GM19463 (cell line): ENCODE measurements around the gene TRIM65.
A peak's percentile ranks its signal among the peaks of the same experiment; 100 is the strongest.
"Not testable (repeated sequence)": the region's sequence is repeated elsewhere in the genome, so short reads cannot be mapped to it uniquely, and the experiment has no call there.

Experiments
- ATAC-seq: cut with Tn5 transposase; IDR thresholded peaks from one replicate; pipeline ENCODE4 v1.9.1; 2021; ENCODE audit warnings: mild to moderate bottlenecking, moderate library complexity; ENCODE audit not compliant: unreplicated experiment

The TRIM65 gene

GRCh38 chr17:75854881-75855309 lies 41.9 kb downstream of the TRIM65 start:
- no peak for ATAC-seq

- ATAC-seq, result no peak
Measured at GRCh38 chr17:75854101-75854748, 42.5 kb downstream of the TRIM65 start.

GRCh38 chr17:75853433-75853832 lies 43.3 kb downstream of the TRIM65 start:
- no peak for ATAC-seq

GRCh38 chr17:75851693-75851991 lies 45.1 kb downstream of the TRIM65 start:
- ATAC-seq, result not testable (repeated sequence)

- no peak for ATAC-seq
Measured at GRCh38 chr17:75850928-75851692, 45.6 kb downstream of the TRIM65 start.

- no peak for ATAC-seq
Measured at GRCh38 chr17:75849724-75850123, 47.0 kb downstream of the TRIM65 start.

GRCh38 chr17:75849279-75849646 lies 47.5 kb downstream of the TRIM65 start:
- ATAC-seq, result no peak

- no peak for ATAC-seq
Measured at GRCh38 chr17:75848523-75849278, 48.0 kb downstream of the TRIM65 start.

GRCh38 chr17:75847614-75848522 lies 48.9 kb downstream of the TRIM65 start:
- ATAC-seq, result no peak

GRCh38 chr17:75846692-75847613 lies 49.8 kb downstream of the TRIM65 start:
- no peak for ATAC-seq

- no peak for ATAC-seq
Measured at GRCh38 chr17:75845933-75846691, 50.6 kb downstream of the TRIM65 start.

GRCh38 chr17:75845058-75845711 lies 51.6 kb downstream of the TRIM65 start:
- peak; percentile 69 for ATAC-seq

GRCh38 chr17:75844530-75845057 lies 52.2 kb downstream of the TRIM65 start:
- ATAC-seq, result peak; percentile 6

- no peak for ATAC-seq
Measured at GRCh38 chr17:75843577-75844529, 52.9 kb downstream of the TRIM65 start, which contains the start of gene UNC13D. UNC13D (minus strand) TSS chr17:75844404; CDS start chr17:75844337, 67 bp downstream.

- no peak for ATAC-seq
Measured at GRCh38 chr17:75842963-75843576, 53.7 kb downstream of the TRIM65 start.

GRCh38 chr17:75842411-75842810 lies 54.3 kb downstream of the TRIM65 start:
- no peak for ATAC-seq

GRCh38 chr17:75840799-75841164 lies 56.0 kb downstream of the TRIM65 start:
- no peak for ATAC-seq
